ENCODE measurements around the gene PEX10.
"Not testable (repeated sequence)": the region's sequence is repeated elsewhere in the genome, so short reads cannot be mapped to it uniquely, and the experiment has no call there.

The PEX10 gene

GRCh38 chr1:2412395-2412772, at the start of gene PEX10:
TSS of gene PEX10 (minus strand) at chr1:2412564. CDS start at chr1:2412502, 62 bp downstream.
- peak within 1 kb of the TSS; percentile 89 for H3K4me3 ChIP-seq (ENCODE audit: low read depth, low read length)

DNA sequence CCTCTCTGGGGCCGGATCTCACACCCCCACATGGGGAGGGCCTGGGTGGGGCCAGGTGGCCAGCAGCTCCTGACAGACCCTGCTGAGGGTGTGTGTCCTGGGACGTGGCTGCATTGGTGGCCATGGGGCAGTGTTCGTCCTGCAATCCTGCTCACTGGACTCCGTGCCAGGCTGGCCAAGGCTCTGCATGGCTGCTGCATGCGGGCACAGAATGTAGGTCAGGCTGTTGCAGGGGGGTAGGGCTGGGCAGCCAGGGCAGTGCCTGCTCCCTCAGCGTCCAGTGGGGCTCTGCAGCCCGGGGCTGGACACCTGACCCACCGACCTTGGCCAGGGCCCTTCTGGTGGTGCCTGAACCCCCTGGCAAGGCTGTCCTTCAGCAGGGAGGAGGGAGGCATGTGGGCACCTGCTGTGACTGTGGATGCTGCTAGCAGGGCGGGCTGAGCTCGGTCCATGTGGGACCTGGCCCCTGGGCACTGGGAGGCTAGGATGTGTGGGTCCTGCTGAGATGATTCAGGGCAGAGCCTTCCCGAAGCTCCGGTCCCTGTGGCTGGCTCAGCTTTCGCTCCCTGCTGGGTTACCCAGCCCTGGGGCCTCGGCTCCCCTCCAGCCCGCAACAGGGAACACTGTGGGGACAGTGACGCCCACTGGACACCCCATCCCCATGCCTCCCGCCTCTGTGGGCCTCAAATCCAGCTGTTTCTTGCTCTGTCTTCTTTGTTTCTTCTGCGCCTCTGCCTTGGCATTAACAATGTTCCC, 48.8 kb upstream of the PEX10 start:
- no peak overlapping the region for H3K4me3 ChIP-seq (ENCODE audit: low read depth, low read length)

GRCh38 chr1:2460203-2460602, 47.8 kb upstream of the PEX10 start:
- H3K4me3 ChIP-seq (ENCODE audit: low read depth, low read length): no peak overlapping the region

DNA sequence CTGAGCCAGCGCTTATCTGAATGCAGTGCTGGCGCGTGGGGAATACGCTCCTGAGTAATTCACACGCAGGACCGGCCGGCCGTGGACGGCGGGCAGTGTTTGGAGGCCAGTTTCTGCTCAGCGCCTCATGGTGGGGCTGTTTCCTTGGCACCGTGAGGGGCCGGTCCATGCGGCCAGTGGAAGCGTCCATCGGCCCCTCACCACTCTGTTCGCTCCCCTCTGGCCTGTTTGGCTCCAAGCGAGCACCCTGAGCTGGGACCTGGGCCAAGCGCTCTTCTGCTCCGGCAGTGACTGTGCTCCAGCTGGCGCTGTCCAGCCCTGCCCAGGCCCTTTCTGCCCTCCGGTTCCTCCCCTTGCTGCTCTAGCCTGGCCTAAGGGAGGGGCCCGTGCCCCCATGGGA, 47.4 kb upstream of the PEX10 start:
- no peak overlapping the region for H3K4me3 ChIP-seq (ENCODE audit: low read depth, low read length)

DNA sequence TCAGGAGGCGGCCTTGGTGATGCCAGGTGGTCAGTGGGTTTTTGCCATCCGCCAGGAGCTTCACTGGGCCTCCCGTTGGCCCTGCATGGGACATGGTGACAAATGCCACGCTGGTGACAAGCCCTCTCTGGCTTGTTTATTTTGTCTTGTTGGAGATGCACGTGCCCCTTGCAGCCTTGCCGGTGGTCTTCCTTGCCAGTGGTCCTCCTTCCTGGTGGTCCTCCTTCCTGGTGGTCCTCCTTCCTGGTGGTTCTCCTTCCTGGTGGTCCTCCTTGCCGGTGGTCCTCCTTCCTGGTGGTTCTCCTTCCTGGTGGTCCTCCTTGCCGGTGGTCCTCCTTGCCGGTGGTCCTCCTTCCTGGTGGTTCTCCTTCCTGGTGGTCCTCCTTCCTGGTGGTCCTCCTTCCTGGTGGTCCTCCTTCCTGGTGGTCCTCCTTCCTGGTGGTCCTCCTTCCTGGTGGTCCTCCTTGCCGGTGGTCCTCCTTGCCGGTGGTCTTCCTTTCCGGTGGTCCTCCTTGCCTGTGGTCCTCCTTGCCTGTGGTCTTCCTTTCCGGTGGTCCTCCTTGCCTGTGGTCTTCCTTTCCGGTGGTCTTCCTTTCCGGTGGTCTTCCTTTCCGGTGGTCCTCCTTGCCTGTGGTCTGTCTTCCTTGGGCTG, 46.9 kb upstream of the PEX10 start:
- not testable (repeated sequence) for H3K4me3 ChIP-seq (ENCODE audit: low read depth, low read length)

GRCh38 chr1:2458687-2459086, 46.3 kb upstream of the PEX10 start:
- H3K4me3 ChIP-seq (ENCODE audit: low read depth, low read length): no peak overlapping the region

DNA sequence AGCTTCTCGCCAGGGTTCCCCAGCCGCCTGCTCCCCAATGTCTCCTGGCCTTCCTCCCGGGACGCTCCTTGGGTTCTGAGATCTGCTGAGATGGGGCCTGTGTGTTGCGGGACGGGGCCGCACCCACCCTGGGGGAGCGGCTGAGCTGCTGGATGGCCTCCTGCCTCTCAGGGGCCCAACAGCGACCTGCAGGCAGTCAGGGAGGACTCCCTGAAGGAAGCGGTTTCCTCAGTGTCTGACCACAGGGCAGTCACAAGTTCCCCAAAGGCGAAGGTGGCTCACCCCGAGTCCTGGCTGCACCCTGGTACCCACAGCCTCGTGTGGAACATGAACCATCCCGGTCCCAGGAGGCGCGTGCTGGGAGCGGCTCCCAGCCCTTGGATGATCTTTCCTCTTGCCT, 45.1 kb upstream of the PEX10 start:
- no peak overlapping the region for H3K4me3 ChIP-seq (ENCODE audit: low read depth, low read length)

- no peak overlapping the region for H3K4me3 ChIP-seq (ENCODE audit: low read depth, low read length)
Observed at GRCh38 chr1:2455757-2456156, 43.4 kb upstream of the PEX10 start.

- H3K4me3 ChIP-seq (ENCODE audit: low read depth, low read length): no peak overlapping the region
Observed at GRCh38 chr1:2454227-2454626, 41.9 kb upstream of the PEX10 start.

DNA sequence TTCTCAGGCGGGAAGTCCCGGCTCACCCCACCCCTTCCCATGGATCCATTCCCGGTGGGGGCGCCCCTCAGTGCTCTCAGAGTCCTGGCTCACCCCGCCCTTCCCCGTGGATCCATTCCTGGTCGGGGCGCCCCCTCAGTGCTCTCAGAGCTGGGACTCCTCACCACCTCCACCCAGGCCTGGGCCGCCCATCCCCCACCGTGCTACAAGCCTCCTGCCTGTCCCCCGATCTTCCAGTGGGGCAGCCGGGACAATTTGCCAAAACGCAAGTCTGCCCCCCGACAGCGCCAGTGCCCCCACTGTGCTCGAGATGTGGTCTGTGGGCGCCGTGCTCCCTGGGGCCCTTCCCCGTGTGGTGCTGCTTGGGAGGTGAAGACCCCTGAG, 40.6 kb upstream of the PEX10 start:
- H3K4me3 ChIP-seq (ENCODE audit: low read depth, low read length): no peak overlapping the region

- H3K4me3 ChIP-seq (ENCODE audit: low read depth, low read length): no peak overlapping the region
Observed at GRCh38 chr1:2452201-2452931, 40.0 kb upstream of the PEX10 start.

GRCh38 chr1:2451741-2452140, 39.4 kb upstream of the PEX10 start:
- no peak overlapping the region for H3K4me3 ChIP-seq (ENCODE audit: low read depth, low read length)

- no peak overlapping the region for H3K4me3 ChIP-seq (ENCODE audit: low read depth, low read length)
Observed at GRCh38 chr1:2449636-2450454, 37.5 kb upstream of the PEX10 start.

DNA sequence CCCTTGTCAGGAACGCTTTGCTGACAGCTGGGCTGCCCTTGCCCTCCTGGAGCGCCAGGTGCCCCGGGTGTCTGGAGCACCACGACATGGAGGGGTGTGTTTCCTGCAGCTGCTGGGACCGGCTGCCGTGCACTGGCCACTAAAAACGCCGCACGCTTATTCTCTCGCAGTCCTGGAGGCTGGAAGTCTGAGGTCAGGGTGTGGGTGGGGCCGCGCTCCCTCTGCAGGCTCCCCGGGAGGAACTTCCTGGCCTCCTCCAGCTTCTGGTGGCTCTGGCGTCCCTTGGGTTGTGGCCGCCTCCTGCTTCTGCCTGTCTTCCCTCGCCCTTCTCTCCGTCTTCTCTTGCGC, 35.7 kb upstream of the PEX10 start:
- H3K4me3 ChIP-seq (ENCODE audit: low read depth, low read length): no peak overlapping the region

DNA sequence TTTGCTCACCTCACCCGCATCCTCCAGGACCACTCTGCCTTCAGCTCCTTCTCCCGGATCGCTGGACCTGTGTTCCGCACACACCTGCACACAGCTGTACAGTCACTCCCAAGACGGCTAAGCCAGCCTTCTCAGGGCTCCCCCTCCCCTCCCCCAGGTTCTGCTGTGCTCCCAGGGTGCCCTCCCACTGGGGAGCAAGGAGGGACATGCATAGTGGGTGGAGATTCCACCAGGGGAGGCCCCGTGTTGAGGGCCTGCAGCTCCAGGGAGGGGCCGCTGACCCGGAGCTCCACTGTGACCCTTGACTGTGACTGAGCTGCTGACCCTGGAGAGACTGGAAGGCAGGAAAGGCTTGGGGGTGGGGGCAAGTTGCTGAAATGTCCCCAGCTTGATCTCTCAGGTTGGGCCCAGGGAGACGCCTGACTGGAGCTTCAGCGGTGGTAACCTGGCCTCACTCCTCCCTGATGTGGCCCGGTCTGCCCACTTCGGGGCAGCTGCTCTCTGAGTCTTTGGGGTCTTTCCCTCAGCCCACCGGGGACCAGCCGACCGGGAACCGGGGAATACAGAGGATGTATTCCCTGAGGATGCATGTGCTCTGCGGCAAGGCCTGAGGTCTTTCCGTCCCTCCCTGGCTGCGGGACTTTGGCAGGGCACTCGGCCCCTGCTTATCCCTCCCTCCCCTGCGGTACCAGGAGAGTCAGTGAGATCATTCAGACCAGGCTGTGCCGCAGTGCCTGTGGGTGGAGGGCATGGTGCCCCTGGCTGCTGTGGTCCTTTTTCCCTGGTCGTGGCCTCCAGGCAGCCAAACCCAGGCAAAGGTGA, 35.1 kb upstream of the PEX10 start:
- H3K4me3 ChIP-seq (ENCODE audit: low read depth, low read length): no peak overlapping the region

DNA sequence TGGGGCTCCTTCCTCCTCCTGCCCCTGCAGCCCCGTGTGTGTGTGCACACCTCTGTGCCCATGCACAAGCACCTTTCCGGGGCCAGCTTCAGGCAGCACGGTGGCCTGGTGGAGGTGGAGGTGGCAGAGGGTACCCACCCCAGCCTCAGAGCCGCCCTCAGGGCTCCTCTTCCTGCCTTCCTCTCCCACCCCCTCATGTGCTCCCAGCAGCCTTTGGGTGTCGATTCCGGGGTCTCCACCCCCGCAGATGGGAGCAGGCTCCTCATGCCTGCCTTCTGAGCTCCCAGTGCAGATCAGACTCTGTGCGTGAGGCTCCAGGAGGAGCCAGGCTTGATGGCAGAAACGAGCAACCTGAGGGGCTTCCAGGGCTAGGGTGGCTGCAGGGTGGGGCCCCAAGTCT, 34.5 kb upstream of the PEX10 start:
- H3K4me3 ChIP-seq (ENCODE audit: low read depth, low read length): no peak overlapping the region

DNA sequence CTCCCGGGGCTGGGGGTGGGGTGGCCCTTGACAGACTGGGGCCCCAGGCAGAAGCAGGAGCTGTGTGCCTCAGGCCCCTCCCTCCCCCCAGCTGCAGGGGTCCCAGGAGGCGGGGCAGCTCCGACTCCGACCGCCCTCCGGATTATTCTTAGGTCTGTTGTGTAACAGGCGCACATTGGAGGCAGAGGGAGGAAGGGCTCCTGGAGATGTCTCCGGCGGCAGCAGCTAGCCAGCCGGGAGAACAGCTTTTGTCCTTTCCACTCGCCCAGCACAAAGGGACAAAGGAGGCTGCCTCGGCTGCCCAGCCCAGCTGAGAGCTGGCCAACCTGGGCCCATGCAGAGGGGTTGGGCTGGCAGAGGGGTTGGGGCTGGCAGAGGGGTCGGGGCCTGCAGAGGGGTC, 34.0 kb upstream of the PEX10 start:
- H3K4me3 ChIP-seq (ENCODE audit: low read depth, low read length): no peak overlapping the region

- no peak overlapping the region for H3K4me3 ChIP-seq (ENCODE audit: low read depth, low read length)
Observed at GRCh38 chr1:2445823-2446215, 33.5 kb upstream of the PEX10 start.

DNA sequence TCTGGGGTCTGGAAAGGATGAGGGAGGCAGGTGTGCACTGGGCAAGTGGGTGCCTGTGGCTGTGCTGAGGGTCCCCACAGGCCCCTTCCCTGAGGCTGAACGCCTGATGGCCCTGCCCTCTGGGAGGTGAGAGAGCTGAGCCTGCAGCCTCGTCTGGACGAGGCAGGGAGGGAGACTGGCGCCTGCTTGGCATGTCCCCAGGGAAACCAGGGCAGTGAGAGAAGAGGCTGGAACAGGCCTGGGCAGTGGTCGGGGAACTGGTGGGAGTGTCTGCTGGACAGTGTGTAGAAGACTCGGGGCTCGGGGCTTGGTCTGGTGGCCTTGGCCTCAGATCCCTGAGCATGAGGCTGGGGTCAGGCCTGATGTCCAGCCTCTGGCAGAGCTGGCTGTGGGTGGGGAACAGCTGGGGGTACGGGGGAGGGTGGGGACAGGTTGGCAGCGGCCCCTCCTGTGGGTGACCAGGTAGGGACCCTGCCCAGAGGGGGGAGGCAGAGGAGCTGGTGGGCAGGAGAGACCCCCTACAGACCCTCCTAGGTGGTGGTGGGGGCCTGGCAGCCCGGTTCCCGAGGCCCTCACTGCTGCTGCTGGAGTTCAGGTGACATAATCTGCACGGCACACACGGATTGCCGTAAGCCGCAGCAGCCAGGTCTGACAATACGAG, 32.9 kb upstream of the PEX10 start:
- no peak overlapping the region for H3K4me3 ChIP-seq (ENCODE audit: low read depth, low read length)

DNA sequence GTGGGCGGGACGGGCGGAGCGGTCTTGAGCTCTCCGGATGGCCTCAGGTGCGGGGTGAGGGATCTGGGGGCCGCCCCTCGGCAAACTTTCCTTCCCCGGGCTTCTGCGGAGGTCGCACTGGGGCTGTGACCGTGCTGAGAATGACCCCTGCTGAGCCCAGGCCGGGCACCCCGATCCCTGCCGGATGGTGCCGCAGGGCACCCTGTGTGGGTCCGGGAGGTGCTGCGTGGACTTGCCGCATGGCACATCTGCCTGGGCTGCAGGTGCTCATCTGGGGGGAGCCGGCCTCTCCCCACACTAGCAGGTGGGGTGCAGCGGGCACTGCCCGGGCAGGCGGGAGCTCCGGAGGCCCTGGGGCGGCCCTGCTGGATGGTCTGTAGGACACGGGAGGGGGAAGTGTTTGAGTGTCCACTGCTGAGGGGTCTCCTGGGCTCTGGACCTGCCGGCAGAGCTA, 31.8 kb upstream of the PEX10 start:
- no peak overlapping the region for H3K4me3 ChIP-seq (ENCODE audit: low read depth, low read length)

Data from iPS-11a (cell line).